22Rv1 (cell line): ENCODE measurements around the gene SYNDIG1.

Experiments
- ZFX ChIP-seq: fragments of 450-650 bp; IDR thresholded peaks from 2 replicates; pipeline ENCODE4 v1.6.1; 2017; ENCODE audit warnings: antibody characterized with exemption, borderline replicate concordance
- TF ChIP-seq, protein P1 (sequence below): fragments of 450-650 bp; IDR thresholded peaks from 2 replicates; pipeline ENCODE4 v1.5.1; 2017; ENCODE audit warnings: mild to moderate bottlenecking

- TF ChIP-seq, protein P1, sequence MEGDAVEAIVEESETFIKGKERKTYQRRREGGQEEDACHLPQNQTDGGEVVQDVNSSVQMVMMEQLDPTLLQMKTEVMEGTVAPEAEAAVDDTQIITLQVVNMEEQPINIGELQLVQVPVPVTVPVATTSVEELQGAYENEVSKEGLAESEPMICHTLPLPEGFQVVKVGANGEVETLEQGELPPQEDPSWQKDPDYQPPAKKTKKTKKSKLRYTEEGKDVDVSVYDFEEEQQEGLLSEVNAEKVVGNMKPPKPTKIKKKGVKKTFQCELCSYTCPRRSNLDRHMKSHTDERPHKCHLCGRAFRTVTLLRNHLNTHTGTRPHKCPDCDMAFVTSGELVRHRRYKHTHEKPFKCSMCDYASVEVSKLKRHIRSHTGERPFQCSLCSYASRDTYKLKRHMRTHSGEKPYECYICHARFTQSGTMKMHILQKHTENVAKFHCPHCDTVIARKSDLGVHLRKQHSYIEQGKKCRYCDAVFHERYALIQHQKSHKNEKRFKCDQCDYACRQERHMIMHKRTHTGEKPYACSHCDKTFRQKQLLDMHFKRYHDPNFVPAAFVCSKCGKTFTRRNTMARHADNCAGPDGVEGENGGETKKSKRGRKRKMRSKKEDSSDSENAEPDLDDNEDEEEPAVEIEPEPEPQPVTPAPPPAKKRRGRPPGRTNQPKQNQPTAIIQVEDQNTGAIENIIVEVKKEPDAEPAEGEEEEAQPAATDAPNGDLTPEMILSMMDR = no peak
- TF ChIP-seq ZFX = no peak
Observed at GRCh38 chr20:24637941-24638340, 168.5 kb downstream of the SYNDIG1 start.
